Loucy (cell line): ENCODE measurements around the gene STMN3.

ENCODE experiments used
- H2AFZ ChIP-seq: fragments of 200-600 bp; sonication (generic); 2 replicates; pipeline ENCODE4 v1.6.0; 2016; ENCODE audit warnings: antibody characterized with exemption, mild to moderate bottlenecking, low read length, moderate library complexity
- H3F3A ChIP-seq: fragments of 200-600 bp; 2 replicates; pipeline ENCODE4 v1.6.0; 2016; ENCODE audit warnings: antibody characterized with exemption, low read depth, mild to moderate bottlenecking
- H3K27me3 ChIP-seq: fragments of 200-600 bp; sonication (generic); 2 replicates; pipeline ENCODE4 v1.6.1; 2014; ENCODE audit warnings: low read length, mild to moderate bottlenecking; ENCODE audit not compliant: insufficient read depth, poor library complexity, severe bottlenecking
- H3K36me3 ChIP-seq: fragments of 200-600 bp; sonication (generic); 2 replicates; pipeline ENCODE4 v1.6.1; 2016; ENCODE audit warnings: low read length; ENCODE audit not compliant: insufficient read depth
- H3K4me1 ChIP-seq: fragments of 200-600 bp; sonication (generic); 2 replicates; pipeline ENCODE4 v1.5.1; 2014; ENCODE audit warnings: low read length, mild to moderate bottlenecking; ENCODE audit not compliant: insufficient read depth, poor library complexity, severe bottlenecking
- H3K4me2 ChIP-seq: fragments of 200-600 bp; sonication (generic); 2 replicates; pipeline ENCODE4 v1.6.0; 2014; ENCODE audit warnings: antibody characterized with exemption, low read length, low read depth, mild to moderate bottlenecking; ENCODE audit not compliant: poor library complexity, severe bottlenecking
- H3K4me3 ChIP-seq: fragments of 200-600 bp; sonication (generic); 2 replicates; pipeline ENCODE4 v1.5.1; 2014; ENCODE audit warnings: low read length, mild to moderate bottlenecking, mixed read lengths; ENCODE audit not compliant: poor library complexity, severe bottlenecking
- H3K79me2 ChIP-seq: fragments of 200-600 bp; sonication (generic); 2 replicates; pipeline ENCODE4 v1.6.1; 2014; ENCODE audit warnings: low read length; ENCODE audit not compliant: insufficient read depth
- H3K9ac ChIP-seq: fragments of 200-600 bp; sonication (generic); 2 replicates; pipeline ENCODE4 v1.6.0; 2014; ENCODE audit warnings: mild to moderate bottlenecking, low read depth, low read length, moderate library complexity; ENCODE audit not compliant: poor library complexity, severe bottlenecking
- H3K9me2 ChIP-seq: fragments of 200-600 bp; sonication (generic); replicated peaks from 2 replicates; pipeline ENCODE4 v1.6.1; 2016; ENCODE audit warnings: low read depth, low read length, mixed read lengths
- H3K9me3 ChIP-seq: fragments of 200-600 bp; sonication (generic); 2 replicates; pipeline ENCODE4 v1.6.1; 2014; ENCODE audit warnings: mild to moderate bottlenecking, antibody characterized with exemption, low read length, low read depth; ENCODE audit not compliant: insufficient read depth
- H4K20me1 ChIP-seq: fragments of 200-600 bp; sonication (generic); 2 replicates; pipeline ENCODE4 v1.6.0; 2014; ENCODE audit warnings: antibody characterized with exemption, low read length, mild to moderate bottlenecking; ENCODE audit not compliant: insufficient read depth, poor library complexity, severe bottlenecking
- CTCF ChIP-seq: fragments of 200-600 bp; sonication (generic); conservative IDR thresholded peaks from 2 replicates; pipeline ENCODE4 v1.5.1; 2014; ENCODE audit warnings: mild to moderate bottlenecking, antibody characterized with exemption, low read length
- EZH2phosphoT487 ChIP-seq: fragments of 200-600 bp; IDR thresholded peaks from 2 replicates; pipeline ENCODE4 v1.6.1; 2018; ENCODE audit warnings: antibody characterized with exemption, mild to moderate bottlenecking, moderate library complexity, borderline replicate concordance

STMN3 gene

GRCh38 chr20:63611646-63612045 is 41.6 kb downstream of the STMN3 start:
- Histone ChIP-seq H3K9me2 (no peaks in the 10 kb centered on the region), H3K79me2 (peaks cover 8% of the 10 kb centered on the region; the same call in 1 of the 2 replicates), H3K4me1 (no peaks in the 10 kb centered on the region), H3K9ac (no peak overlapping the region), H4K20me1 (no peaks in the 10 kb centered on the region), H3K9me3 (no peaks in the 10 kb centered on the region; the same call in 1 of the 2 replicates), H3K27me3 (no peaks in the 10 kb centered on the region), H3K4me2 (no peak overlapping the region), H3K4me3 (no peak overlapping the region), H2AFZ (no peak overlapping the region), H3F3A (no peaks in the 10 kb centered on the region), H3K36me3 (peaks cover 14% of the 10 kb centered on the region; the same call in 1 of the 2 replicates)
- TF ChIP-seq CTCF (no peak), EZH2phosphoT487 (no peak)

GRCh38 chr20:63610581-63611435 is 42.4 kb downstream of the STMN3 start:
- no peaks in the 10 kb centered on the region for H3F3A ChIP-seq
- no peaks in the 10 kb centered on the region for H4K20me1 ChIP-seq
- H2AFZ ChIP-seq: no peak overlapping the region
- no peak overlapping the region for H3K4me3 ChIP-seq
- no peaks in the 10 kb centered on the region; the same call in 1 of the 2 replicates for H3K9me3 ChIP-seq
- no peaks in the 10 kb centered on the region for H3K9me2 ChIP-seq
- no peak for TF ChIP-seq CTCF
- TF ChIP-seq EZH2phosphoT487: no peak
- no peak overlapping the region for H3K4me2 ChIP-seq
- no peak overlapping the region for H3K9ac ChIP-seq
- peaks cover 9% of the 10 kb centered on the region; the same call in 1 of the 2 replicates for H3K79me2 ChIP-seq
- no peaks in the 10 kb centered on the region for H3K27me3 ChIP-seq
- H3K4me1 ChIP-seq: no peaks in the 10 kb centered on the region
- H3K36me3 ChIP-seq: peaks cover 10% of the 10 kb centered on the region; the same call in 1 of the 2 replicates

GRCh38 chr20:63606686-63607085 is 46.5 kb downstream of the STMN3 start:
- Histone ChIP-seq H3K4me1 (no peaks in the 10 kb centered on the region), H3K9ac (no peak overlapping the region), H3K9me3 (no peaks in the 10 kb centered on the region), H3K9me2 (no peaks in the 10 kb centered on the region), H3F3A (no peaks in the 10 kb centered on the region), H4K20me1 (no peaks in the 10 kb centered on the region), H3K4me3 (no peak overlapping the region), H3K4me2 (no peak overlapping the region), H3K27me3 (no peaks in the 10 kb centered on the region), H3K79me2 (peaks cover 9% of the 10 kb centered on the region; the same call in 1 of the 2 replicates), H2AFZ (no peak overlapping the region), H3K36me3 (peaks cover 16% of the 10 kb centered on the region; the same call in 1 of the 2 replicates)
- TF ChIP-seq CTCF (no peak), EZH2phosphoT487 (no peak)
